Upper lobe of left lung (tissue), 6 donors: Measurements from ENCODE around the gene NBL1. TPM values are rescaled to one million over a fixed set of nuclear protein-coding genes. Genes with fewer than 3 reads are reported as not detected.

Source experiments
- ATAC-seq, 2 donors: fragments of 200-7000 bp; cut with Tn5 transposase; one replicate each; pipeline ENCODE4 v1.9.1; 2022; ENCODE audit warnings: mild to moderate bottlenecking in 2 of 2, moderate library complexity in 2 of 2; ENCODE audit not compliant: low FRiP score in 2 of 2
- DNase-seq, 2 donors: peaks; one replicate each; pipeline ENCODE4 v3.0.0-alpha.2; 2019 to 2020
- H3K27ac ChIP-seq, 4 donors: fragments of 200-600 bp; sonication (generic); one replicate each; pipeline ENCODE4 v1.5.1; 2016 to 2019
- H3K27me3 ChIP-seq, 4 donors: fragments of 200-600 bp; sonication (generic); one replicate each; pipeline ENCODE4 v1.5.1; 2017 to 2019
- H3K36me3 ChIP-seq, 4 donors: fragments of 200-600 bp; sonication (generic); one replicate each; pipeline ENCODE4 v1.5.1; 2016 to 2019
- H3K4me1 ChIP-seq, 4 donors: fragments of 200-600 bp; sonication (generic); one replicate each; pipeline ENCODE4 v1.5.1; 2018 to 2019
- H3K4me3 ChIP-seq, 4 donors: fragments of 200-600 bp; sonication (generic); one replicate each; pipeline ENCODE4 v1.5.1; 2017 to 2019; ENCODE audit warnings: mild to moderate bottlenecking in 2 of 4, moderate library complexity in 1 of 4
- H3K9me3 ChIP-seq, 4 donors: fragments of 200-600 bp; sonication (generic); one replicate each; pipeline ENCODE4 v1.5.1; 2018 to 2019
- EP300 ChIP-seq, 4 donors: sonication (generic); formaldehyde crosslinking; IDR thresholded peaks; one replicate each; pipeline ENCODE4 v1.5.1; 2017; ENCODE audit warnings: antibody characterized with exemption in 4 of 4, control low read depth in 2 of 4
- POLR2A ChIP-seq, 4 donors: fragments of 450-650 bp; IDR thresholded peaks; one replicate each; pipeline ENCODE4 v1.5.1; 2016 to 2017; ENCODE audit warnings: antibody characterized with exemption in 4 of 4, mild to moderate bottlenecking in 2 of 4
- POLR2AphosphoS5 ChIP-seq, 2 donors: sonication (generic); formaldehyde crosslinking; IDR thresholded peaks; one replicate each; pipeline ENCODE4 v1.5.1; 2017; ENCODE audit warnings: antibody characterized with exemption in 2 of 2
- WGBS, 2 donors: methylation state at CpG; one replicate each; pipeline ENCODE4 v1.1.5; 2017 to 2018; 5-methylcytosine and 5-hydroxymethylcytosine counted together
- total RNA-seq, 6 donors: library from RNA; depleted of rRNA in 4 of 6; stranded (reverse); fragments of >200 nt in 4 of 6; gene quantifications; one replicate each; pipeline versions ENCODE4 v1.1.0 to v1.2.1, GENCODE V29; 2016 to 2021
- TF ChIP-seq, protein P1 (sequence below), 6 experiments: fragments of 450-650 bp in 4 of 6; fragments of 200-600 bp in 2 of 6; sonication (generic) in 2 of 6; IDR thresholded peaks; one replicate each; pipeline ENCODE4 v1.5.1; 2016 to 2019; ENCODE audit warnings: antibody characterized with exemption in 6 of 6
- donor health status: DM: no; HTN: no; CAD: no; lungs with moderate emphysema.
- donor health status: DM: no; HTN: yes; CAD: no; lungs with severe emphysema.

Gene NBL1
- total RNA-seq, 6 donors from 2014 or later, result 40.9 to 190 (median 105) TPM

DNA sequence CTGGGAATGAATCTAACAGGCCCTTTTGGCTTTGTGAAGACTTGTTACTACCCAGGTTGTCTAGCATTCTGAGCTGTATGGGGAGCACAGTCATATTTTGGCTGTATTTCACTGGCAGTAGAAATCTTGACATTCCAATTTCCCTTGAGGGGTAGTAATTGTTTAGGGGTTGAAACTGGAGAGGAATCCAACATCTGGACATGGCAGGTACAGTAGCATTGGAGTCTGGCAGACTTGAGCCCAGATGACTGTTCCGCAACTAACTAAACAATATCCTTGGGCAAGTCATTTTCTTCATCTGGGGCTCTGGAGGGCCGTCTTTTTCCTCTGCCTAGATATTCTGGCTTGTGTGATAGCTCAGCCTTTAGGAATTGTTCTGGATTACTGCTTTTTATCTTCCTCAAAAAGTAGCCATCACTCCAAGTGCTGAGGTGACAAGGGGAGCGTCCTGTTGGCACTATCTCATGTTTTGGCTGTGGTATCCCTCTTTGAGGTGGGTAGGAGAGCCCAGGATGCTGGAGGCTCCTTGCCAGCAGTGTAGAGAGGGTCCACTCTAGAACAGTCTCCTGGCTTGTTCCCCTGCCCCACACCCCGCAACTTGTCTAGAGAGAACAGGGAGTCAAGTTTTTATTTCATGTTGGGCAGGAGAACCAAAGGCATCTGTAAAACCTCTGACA, 22.7 kb upstream of the NBL1 start:
- Histone ChIP-seq H3K4me1 (peaks cover 0 to 6% (median 2%) of the 10 kb centered on the region in 4 donors), H3K27ac (peak overlapping the region in 3 of 4 donors; percentile 3 to 17 (median 14)), H3K36me3 (peaks cover 0 to 31% (median 23%) of the 10 kb centered on the region in 4 donors), H3K27me3 (no peaks in the 10 kb centered on the region), H3K9me3 (no peaks in the 10 kb centered on the region), H3K4me3 (no peak overlapping the region)
- peak in 1 of 2 donors; percentile 64 for ATAC-seq
- 84 to 92% methylated on average over 4 of the region's 4 CpGs for WGBS, 2 donors
- no peak for DNase-seq
- TF ChIP-seq POLR2A (IDR thresholded peaks at IDR 0.05), result no peak
- no peak for TF ChIP-seq POLR2AphosphoS5 (IDR thresholded peaks at IDR 0.05)
- no peak for TF ChIP-seq EP300 (IDR thresholded peaks at IDR 0.05)
- TF ChIP-seq, protein P1, sequence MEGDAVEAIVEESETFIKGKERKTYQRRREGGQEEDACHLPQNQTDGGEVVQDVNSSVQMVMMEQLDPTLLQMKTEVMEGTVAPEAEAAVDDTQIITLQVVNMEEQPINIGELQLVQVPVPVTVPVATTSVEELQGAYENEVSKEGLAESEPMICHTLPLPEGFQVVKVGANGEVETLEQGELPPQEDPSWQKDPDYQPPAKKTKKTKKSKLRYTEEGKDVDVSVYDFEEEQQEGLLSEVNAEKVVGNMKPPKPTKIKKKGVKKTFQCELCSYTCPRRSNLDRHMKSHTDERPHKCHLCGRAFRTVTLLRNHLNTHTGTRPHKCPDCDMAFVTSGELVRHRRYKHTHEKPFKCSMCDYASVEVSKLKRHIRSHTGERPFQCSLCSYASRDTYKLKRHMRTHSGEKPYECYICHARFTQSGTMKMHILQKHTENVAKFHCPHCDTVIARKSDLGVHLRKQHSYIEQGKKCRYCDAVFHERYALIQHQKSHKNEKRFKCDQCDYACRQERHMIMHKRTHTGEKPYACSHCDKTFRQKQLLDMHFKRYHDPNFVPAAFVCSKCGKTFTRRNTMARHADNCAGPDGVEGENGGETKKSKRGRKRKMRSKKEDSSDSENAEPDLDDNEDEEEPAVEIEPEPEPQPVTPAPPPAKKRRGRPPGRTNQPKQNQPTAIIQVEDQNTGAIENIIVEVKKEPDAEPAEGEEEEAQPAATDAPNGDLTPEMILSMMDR (IDR thresholded peaks at IDR 0.05), result no peak

- Histone ChIP-seq H3K27ac (no peak overlapping the region), H3K27me3 (no peaks in the 10 kb centered on the region), H3K36me3 (peaks cover 6 to 39% (median 31%) of the 10 kb centered on the region in 4 donors), H3K4me1 (peaks cover 0 to 6% (median 2%) of the 10 kb centered on the region in 4 donors), H3K9me3 (no peaks in the 10 kb centered on the region), H3K4me3 (no peak overlapping the region)
- 78 to 84% methylated on average over 1 of the region's 1 CpG for WGBS, 2 donors
- no peak for TF ChIP-seq POLR2A (IDR thresholded peaks at IDR 0.05)
- TF ChIP-seq EP300 (IDR thresholded peaks at IDR 0.05), result no peak
- no peak for TF ChIP-seq POLR2AphosphoS5 (IDR thresholded peaks at IDR 0.05)
- TF ChIP-seq, protein P1 (IDR thresholded peaks at IDR 0.05), result no peak
- ATAC-seq (peak in 1 of 2 donors; percentile 13), DNase-seq (no peak)
Measured at GRCh38 chr1:19622204-19622603, 21.9 kb upstream of the NBL1 start.

DNA sequence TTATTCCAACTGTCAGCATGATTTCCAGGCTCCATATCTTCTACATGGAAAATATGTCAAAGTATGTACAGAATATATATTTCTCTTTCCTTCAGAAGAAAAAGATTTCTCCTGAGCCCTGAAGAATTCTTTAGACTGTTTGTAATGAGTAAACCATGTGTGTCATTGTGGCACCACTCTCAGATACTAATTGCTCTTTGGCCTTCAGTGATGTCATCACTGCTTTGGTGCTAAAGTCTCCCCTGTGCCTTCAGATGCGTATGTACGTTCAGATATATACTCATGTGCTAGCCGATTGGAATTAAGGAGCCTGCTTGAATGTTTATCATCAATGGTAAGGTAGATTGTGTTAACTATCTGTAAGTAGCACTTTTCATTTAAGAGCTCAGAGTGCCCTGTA, 20.6 kb upstream of the NBL1 start:
- Histone ChIP-seq H3K36me3 (peaks cover 9 to 48% (median 40%) of the 10 kb centered on the region in 4 donors), H3K27me3 (no peaks in the 10 kb centered on the region), H3K27ac (no peak overlapping the region), H3K4me3 (no peak overlapping the region), H3K4me1 (peaks cover 0 to 6% (median 2%) of the 10 kb centered on the region in 4 donors), H3K9me3 (no peaks in the 10 kb centered on the region)
- WGBS, 2 donors, result 71 to 97% methylated on average over 3 of the region's 3 CpGs
- no peak for DNase-seq
- ATAC-seq, result no peak
- TF ChIP-seq, protein P1 (IDR thresholded peaks at IDR 0.05), result no peak
- TF ChIP-seq POLR2A (IDR thresholded peaks at IDR 0.05) (no peak), EP300 (IDR thresholded peaks at IDR 0.05) (no peak), POLR2AphosphoS5 (IDR thresholded peaks at IDR 0.05) (no peak)

- ATAC-seq, result no peak
- H3K36me3 ChIP-seq, result peaks cover 9 to 48% (median 42%) of the 10 kb centered on the region in 4 donors
- H3K4me3 ChIP-seq, result no peak overlapping the region
- no peak overlapping the region for H3K27ac ChIP-seq
- H3K9me3 ChIP-seq, result no peaks in the 10 kb centered on the region
- WGBS, 2 donors, result 95 to 96% methylated on average over 7 to 8 of the region's 8 CpGs
- no peak for TF ChIP-seq POLR2A (IDR thresholded peaks at IDR 0.05)
- TF ChIP-seq, protein P1 (IDR thresholded peaks at IDR 0.05), result no peak
- no peak for TF ChIP-seq POLR2AphosphoS5 (IDR thresholded peaks at IDR 0.05)
- TF ChIP-seq EP300 (IDR thresholded peaks at IDR 0.05), result no peak
- no peaks in the 10 kb centered on the region for H3K4me1 ChIP-seq
- peak in 1 of 2 donors; percentile 16 for DNase-seq
- no peaks in the 10 kb centered on the region for H3K27me3 ChIP-seq
Measured at GRCh38 chr1:19625291-19625937, 18.7 kb upstream of the NBL1 start.
